T-helper 2 cell (primary cell): ENCODE measurements around the gene EDEM3.
"Not testable (repeated sequence)": the region's sequence is repeated elsewhere in the genome, so short reads cannot be mapped to it uniquely, and the experiment has no call there.

ENCODE experiments used
- DNase-seq, 5 experiments: peaks; one replicate each; pipeline versions ENCODE4 v3.0.0 to v3.0.0-alpha.2; 2012 to 2022

Gene EDEM3

DNA sequence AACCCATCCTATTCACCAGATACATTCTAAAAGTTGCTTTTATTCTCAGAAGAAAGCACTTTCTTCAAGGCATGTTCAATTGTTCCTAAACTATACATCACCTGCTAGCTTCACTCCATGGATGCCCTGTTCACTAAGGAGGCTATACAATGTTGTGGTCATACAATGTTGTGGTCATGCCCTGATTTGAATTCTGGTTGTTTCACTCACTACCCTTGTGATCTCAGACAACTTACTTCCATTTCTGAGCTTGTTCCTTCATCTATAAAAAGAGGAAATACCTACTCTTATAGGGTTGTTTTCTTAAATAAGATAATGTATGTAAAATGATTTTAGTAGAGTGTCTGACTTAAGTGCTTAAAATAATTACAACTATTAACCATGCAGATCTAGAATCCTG is 19.7 kb downstream of the EDEM3 start:
- no peak for DNase-seq

DNA sequence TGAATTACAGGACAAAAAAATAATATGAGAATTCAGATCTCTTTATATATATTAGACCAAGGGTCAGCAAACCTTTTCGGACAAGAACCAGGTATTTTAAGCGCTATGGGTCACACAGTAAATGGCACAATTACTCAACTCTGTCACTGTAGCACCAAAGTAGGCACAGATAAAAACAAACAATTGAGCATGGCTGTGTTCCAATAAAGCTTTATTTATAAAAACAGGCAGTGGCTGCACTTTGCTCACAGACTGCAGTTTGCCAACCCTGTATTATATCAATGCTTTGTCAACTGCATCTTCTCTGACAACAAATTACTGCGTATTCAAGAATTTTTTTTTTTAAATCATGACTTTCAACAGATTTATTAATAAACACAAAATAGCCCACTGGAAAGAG is 29.8 kb downstream of the EDEM3 start:
- DNase-seq = no peak

DNA sequence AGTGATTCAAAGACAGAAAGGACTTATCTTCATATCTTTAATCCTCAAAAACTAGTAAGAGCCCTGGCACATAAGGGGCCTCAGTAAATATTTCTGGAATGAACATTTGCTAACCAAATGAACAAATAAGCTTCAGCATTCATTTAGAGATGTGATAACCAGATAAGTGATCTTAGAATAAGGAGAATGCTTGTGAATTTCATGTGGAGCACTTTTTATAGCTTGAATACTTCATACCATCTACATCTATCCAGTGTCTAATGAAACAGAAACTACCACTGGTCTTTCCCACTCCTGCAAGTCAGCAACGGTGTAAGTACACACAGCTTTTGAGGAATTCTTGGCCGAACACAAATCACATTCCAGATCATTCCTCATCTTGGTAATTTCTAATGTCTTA is 38.5 kb downstream of the EDEM3 start:
- DNase-seq = no peak

DNA sequence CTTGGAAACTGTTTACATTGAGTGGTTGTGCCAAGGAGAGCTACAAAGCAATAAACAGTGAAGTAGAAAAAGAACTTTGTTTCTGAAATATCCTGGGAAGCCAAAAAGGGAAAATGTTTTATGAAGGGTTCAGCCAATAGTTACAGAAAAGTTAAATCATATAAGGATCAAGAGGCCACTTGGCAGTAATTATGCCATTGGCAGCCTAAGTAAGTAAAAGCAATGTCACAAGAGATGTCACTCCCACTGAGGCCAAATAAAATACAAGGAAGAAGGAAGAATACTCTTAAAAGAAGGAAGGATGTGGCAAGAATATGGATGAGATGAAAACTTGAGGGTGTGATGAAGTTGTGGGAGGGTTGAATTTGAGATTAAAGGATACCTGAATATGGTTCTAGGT is 45.2 kb downstream of the EDEM3 start:
- no peak for DNase-seq

DNA sequence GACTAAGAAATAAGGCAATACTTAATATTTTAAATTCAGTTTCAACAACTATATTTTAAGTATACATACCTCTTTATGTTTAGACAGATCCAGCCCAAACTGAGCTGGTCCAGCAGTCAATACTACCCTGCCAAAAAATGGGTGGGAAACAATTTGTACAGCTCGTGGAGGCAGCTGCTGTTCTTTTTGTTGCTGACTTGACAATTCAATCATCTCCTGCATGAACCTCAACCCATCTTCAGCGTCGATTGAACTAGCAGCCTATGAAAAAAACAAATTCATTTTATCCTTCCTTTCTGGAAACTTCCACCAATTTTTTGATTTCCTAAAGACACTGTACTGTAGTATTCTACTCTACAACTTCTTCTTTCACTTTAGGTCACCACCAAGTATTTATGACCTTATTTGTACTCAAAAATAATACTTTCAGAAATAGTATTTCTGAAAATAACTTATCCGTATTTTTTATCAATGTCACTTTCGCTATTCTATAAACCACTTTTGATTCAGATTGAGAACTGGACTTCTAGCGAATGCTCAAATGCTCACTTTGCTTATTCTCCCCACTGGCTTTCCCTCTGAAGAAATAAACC is 46.5 kb downstream of the EDEM3 start:
- no peak for DNase-seq

DNA sequence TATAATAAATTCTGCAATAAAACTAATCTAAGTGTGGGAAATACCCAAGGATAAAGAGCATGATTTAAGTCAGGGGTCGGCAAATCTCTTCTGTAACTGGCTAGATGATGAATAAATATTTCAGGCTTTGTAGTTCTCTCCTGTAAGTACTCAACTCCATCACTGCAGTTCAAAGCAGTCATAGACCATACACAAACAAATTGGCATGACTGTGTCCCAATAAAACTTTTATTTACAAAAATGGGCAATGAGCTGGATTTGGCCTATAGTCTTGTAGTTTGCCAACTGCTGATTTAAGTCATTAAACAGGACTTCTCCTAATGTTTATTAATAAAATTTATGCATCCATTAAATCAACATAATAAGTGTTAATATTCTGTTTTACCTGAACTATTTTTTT is 49.4 kb downstream of the EDEM3 start:
- DNase-seq = no peak

DNA sequence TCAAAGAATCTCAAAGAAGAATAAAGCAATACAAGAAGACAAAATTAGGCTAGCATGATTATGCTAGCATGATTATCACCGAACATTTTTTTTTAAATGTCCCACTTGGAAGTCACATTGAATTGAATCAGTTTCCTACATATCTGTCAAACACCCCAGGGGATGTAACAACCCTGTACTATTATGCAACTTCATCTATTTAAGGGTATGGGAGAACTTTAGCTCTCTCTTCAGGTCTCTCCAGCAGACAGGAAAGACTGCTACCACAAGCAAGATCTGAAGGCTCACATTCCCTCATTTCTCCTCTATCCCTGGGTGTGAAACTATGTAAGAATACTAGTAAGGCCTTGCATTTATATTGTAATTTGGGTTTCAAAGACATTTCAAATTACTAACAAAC is 52.8 kb downstream of the EDEM3 start:
- DNase-seq = no peak

DNA sequence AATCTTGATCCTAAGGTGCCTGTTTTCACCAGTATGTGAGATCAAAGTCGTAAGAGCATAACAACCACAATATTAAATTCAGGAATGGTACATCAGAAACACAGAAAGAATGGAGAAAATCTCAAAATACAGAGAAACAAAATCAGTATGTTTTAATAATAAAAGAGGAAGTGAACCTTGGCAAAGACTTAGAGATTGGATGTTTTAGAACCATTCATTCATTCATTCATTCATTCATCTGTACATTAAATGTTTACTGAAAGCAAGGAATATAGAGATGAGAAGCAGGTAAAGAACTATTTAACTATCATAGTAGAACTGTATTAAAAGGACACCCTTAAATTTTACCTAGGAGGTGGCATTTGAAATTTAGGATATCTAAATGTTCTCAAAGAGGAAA is 55.7 kb downstream of the EDEM3 start:
- no peak for DNase-seq

DNA sequence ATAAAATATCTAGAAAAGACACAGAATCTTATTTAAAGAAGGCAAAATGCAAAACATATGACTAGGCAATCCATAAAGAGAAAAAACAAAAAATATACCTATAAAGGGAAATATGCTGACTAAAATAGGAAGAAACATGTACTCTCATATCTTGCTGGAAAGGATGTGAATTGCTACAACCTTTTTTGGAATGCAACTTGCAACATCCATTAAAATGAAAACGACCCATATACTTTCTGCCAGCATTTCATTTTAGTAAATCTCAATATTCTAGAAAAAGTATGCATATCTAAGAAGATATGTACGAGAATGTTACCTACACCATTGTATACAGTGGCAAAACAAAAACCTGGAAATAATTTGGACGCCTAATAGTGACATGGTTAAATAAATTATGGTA is 56.6 kb downstream of the EDEM3 start:
- no peak for DNase-seq

DNA sequence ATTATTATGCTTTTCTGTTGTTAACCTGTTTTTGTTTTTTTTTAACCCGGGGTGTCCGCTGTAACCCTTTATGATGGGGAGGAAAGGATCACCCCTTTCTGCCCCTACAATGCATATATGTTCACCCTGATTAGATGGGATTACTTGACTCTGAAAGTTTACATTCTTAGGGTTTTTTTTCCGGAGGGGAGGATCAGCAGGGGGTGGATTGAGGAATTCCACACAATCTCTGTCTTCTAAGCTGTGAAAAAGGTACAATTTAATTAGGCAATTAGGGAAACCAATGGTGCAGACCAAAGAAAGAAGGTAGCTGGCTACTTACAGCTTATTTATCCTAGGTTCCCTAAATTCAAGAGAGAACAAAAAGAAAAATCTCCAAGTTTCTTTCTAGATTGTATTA is 58.3 kb downstream of the EDEM3 start:
- DNase-seq = no peak

DNA sequence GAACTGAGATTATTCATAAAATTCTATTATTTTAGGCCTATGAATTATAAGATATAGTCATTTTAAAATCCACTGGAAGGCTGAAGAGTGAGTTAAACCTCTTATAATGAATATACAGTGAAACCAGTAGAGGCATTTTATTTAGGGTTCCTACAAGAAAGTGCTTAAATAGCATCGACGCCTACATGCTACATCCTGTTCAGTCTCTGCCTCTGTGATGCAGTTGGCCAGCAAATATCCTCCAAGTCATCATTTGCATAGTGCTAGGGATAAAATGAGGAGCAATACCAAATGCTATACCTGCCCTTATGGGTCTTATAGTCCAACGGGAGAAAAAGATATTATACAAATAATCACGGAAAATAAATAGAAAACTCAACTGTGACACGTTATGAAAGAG is 59.6 kb downstream of the EDEM3 start:
- DNase-seq = peak in 1 of 5 experiments; percentile 24

DNA sequence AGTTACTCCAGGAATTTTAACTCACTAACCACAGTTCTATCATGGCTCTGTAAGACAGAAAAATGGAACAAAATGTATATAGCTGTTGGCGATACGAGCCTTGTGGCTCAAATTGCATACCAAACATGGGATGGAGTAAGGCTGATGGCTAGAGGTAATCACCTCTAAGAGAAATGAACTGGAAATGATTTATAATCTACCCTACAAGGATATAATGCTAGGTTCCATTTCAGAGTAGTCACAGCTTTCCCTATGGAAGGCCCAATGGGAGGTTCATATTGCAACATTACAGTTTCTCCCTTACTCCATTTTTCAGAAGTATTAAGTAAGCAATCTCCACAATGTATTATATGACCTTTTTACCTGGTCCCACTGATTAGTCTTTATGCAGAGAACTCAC is 61.6 kb downstream of the EDEM3 start:
- DNase-seq = no peak

DNA sequence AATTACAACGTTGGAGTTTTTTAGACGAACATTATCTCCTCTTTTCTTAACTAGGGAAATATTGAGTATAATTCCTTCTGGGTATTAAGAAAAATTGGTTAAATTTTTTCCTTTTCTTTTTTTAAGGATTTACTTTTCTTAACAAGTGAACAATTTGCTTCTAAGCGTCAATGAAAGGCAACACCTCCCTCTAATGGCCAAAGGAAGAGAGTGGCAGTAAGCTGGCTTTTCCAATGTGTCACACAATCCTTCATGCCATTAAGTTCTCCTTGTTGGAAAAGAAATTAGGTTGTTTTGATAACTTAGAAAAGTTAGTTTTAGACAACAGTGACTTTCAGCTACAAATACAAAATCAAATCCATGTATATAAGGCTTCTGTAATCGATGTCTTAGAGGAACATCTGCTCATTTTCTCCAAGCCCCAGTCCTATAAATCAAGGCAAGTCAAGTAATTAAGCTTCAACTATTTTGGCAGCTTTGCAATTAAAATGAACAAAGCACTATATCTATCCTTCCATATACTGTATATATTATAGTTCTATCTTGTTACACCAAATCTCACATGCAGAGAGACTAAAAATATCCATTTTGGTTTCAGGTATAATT is 62.8 kb downstream of the EDEM3 start:
- no peak for DNase-seq

DNA sequence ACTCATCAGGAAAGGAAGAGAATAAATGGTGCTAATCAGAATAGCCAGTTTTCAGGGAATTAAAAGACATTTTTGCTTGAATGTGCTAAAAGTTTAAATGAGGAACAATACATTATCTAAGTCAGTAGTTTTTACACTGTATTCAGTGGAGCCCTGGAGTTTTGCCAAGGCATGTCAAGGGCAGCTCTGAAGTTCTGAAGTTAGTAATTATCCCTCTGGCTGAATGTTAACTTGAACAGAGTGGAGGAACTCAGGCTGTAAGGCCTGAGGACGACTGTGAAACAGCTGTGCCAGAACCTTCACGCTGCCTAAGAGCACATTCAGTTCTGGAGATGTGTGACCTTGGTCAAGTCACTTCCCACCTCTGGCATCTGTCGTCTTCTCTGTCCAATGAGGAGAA is 68.1 kb downstream of the EDEM3 start:
- DNase-seq = no peak

DNA sequence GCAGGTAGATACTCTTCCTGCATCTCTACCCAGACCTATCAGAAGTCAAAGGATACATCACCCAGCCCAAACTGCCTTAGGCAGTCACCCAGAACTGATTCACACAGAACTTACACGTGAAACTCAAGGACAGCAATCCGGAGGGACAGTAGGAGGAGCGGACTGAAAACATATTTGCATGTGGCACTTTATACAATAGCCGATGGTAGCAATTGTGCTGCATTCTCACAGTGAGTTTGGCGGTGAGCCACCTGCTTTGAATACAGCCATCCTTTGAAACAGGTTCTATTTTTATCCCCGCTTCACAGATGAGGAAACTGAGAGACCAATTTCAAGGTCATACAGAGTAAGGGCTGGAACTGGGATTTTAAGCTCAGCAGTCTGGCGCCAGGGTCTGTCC is 69.5 kb downstream of the EDEM3 start:
- DNase-seq = no peak

DNA sequence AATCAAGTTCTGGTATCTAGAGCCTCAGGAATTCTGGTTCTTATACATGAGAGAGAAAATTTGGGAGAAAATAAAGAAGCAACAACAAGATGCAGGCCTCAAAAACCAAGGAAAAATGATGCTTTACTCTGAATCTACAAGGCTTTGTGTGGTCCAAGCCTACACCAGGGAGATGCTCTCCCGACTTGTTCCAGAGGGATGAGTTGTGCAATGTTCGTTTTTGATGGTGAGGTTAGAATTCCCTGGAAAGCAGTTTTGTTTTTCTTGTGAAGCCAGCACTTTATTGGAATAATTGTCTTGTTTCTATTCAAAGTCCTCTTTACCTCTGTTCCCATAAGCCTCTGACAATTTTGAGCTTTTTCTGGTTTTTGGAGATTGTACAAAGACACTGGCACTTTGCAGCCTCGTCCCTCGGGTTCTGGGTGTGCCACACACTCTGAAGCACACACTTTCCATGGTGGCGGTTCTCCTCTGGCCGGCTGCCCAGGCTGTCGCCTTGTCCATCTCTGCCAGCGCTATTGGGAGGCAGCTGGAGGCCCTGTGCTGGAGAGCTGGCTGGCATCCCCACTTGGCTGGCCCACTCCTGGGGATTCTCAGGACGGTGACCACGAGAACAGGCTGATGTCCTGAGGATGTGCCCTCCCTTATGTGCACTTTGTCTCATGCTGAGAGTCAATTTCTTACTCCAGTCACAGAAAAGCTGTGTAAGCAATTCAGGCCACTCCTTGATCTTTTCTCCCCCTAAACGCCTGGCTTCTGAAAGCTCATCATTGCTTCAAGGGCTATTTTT is 70.2 kb downstream of the EDEM3 start:
- DNase-seq = no peak

DNA sequence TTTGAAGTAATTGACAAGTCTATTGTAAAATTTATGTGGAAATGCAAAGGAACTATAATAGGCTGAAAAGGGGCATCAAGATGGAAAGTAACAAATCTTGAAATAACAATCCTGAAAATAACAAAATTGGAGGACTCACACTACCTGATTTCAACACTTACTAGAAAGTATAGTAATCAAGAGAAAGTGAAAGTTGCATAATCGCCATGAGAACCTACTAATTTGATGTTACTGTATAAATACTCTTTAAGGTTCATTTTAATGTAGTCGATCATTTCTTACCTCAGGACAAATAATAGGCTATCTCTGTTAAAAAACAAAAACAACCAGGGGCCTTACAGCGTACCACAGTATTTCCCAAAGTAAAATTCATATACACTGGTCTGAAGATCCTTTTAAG is 71.7 kb downstream of the EDEM3 start:
- no peak for DNase-seq

DNA sequence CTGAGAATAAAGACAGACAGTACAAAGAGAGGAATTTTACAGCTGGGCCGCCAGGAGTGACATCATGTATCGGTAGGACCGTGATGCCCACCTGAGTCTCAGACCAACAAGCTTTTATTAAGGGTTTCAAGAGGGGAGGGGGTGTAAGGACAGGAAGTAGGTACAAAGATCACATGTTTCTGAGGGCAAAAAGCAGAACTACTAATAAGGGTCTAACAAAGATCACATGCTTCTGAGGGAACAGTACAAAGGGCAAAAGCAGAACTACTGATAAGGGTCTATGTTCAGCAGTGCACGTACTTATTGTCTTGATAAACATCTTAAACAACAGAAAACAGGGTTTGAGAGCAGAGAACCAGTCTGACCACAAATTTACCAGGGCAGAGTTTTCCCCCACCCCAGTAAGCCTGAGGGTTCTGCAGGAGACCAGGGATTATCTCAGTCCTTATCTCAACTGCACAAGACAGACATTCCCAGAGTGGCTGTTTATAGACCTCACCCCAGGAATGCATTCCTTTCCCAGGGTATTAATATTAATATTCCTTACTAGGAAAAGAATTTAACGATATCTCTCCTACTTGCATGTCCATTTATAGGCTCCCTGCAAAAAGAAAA is 73.9 kb downstream of the EDEM3 start:
- not testable (repeated sequence) for DNase-seq

DNA sequence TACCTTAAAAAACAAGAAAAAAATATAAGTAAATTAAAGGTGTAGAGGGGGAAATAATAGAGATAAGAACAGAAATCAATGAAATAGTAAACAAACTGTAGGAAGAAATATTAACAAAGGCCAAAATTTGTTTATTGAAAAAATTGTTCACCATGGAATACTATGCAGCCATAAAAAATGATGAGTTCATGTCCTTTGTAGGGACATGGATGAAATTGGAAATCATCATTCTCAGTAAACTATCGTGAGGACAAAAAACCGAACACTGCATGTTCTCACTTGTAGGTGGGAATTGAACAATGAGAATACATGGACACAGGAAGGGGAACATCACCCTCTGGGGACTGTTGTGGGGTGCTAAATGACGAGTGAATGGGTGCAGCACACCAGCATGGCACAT is 75.2 kb downstream of the EDEM3 start:
- DNase-seq = not testable (repeated sequence)

DNA sequence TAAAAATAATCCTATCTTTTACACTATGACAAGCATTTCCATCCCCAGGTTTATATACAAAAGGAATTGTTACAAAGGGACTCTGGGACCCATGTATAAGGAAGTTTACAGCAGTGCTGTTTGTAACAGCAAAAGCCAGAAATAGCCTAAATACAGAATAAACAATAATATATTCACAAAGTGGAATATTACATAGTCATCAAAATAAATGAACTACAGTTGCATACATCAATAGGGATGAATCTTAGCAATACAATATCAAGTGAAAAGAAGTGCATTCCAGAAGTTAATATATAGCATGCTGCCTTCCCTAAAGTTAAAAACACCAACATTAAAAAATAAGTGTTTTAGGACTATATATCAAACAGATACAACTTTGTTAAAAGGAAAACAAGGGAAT is 77.3 kb downstream of the EDEM3 start:
- no peak for DNase-seq

DNA sequence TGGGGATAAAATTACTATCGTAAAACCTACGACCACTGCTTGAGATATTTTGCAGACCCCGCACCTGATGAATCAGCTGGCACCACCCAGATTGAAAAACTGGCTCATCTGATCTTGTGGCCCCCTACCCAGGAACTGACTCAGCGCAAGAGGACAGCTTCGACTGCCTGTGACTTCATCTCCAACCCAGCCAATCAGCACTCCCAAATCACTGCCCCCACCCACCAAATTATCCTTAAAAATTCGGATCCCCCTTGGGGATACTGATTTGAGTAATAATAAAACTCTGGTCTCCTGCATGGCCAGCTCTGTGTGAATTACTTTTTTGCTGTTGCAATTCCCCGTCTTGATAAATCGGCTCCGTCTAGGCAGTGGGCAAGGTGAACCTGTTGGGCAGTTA is 81.4 kb downstream of the EDEM3 start:
- no peak for DNase-seq

DNA sequence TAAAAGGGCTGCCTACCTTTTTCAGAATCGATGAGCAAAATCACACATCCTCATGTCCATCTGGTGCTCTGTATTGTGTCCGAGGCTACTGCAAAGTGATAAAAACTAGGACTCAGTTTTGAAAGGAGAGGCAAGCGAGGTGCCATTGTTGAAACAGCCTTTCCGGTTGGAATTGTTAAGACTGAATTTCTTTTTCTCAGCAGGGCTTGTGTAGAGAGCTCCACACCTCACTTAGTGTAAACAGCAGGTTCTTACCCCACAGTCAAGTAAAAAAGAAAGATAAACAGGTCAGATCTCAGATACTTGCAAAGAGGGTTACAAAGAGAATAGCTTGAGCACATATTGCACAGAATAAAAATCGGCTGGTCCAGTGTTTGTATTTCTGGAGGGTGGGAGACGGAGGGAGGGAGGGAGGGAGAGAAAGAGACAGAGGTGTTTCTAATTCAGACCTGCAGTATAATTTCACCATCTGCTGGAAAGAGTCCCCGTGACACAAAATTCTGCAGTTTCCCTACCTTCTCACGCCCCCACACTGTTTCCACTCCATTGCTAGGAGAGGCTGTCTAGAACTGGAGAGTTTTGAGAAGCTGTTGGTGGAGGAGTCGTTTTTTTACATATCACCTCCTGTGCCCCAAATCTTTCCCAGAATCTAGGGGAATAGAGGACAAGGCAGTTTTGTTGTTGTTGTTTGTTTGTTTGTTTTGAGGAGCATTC is 82.5 kb downstream of the EDEM3 start:
- DNase-seq = no peak

DNA sequence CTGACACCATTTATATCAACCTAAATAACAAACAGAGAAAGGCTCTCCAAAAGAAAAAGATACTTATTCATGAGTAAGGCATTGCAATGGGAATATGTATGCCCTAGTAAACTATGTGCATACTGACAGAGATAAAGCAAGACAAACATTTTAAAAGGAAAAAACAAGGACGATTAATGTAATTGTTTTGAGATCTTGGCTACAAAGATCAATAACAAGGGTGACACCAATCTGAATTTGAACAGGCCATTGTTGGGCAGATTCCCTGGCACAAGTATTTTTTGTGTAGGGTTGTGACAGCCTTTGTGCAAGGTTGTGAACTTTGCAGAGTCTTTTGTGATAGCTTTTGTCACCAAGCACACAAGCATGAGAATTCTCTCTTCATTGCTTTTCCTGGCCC is 85.3 kb downstream of the EDEM3 start:
- DNase-seq = no peak
